Right ventricle myocardium superior (tissue), 1 donor: ENCODE data around the gene KIAA1328. TPM values are rescaled to one million over a fixed set of nuclear protein-coding genes. Genes with fewer than 3 reads are reported as not detected.
"Not testable (repeated sequence)": the region's sequence is repeated elsewhere in the genome, so short reads cannot be mapped to it uniquely, and the experiment has no call there.

Source experiments
- ATAC-seq: fragments of 200-7000 bp; cut with Tn5 transposase; one replicate; pipeline ENCODE4 v1.9.1; 2020; ENCODE audit warnings: mild to moderate bottlenecking; ENCODE audit not compliant: poor library complexity
- DNase-seq: peaks from one replicate; pipeline ENCODE4 v3.0.0-alpha.2; 2020
- intact Hi-C: fragments of 100-400 bp; cut with DNase I; formaldehyde crosslinking; loops from one replicate; pipeline ENCODE4 v1.11.2; 2022
- long read RNA-seq: library from polyadenylated mRNA; unstranded; transcript quantifications from one replicate; pipeline ENCODE4 v2.0.0, GENCODE V29; 2021
- total RNA-seq: library from RNA; stranded (reverse); fragmentation: NEBNext Ultra II Directional; extraction: Animal tissue kit (Norgen Biotek cat#: 25700); gene quantifications from one replicate; pipeline ENCODE4 v1.2.1, GENCODE V29; 2021
- donor health status: DM: no; HTN: yes; CAD: no; lungs with severe emphysema.

The KIAA1328 gene
- 3.6 TPM for total RNA-seq
- long read RNA-seq, full-length matches to known transcripts: 1 of 2 reads
- long read RNA-seq, partial matches to known transcripts: 0 of 2 reads
- long read RNA-seq, other reads (novel, unspliced or antisense): 1 of 2 reads

- peak; percentile 99 for ATAC-seq
- intact Hi-C loops: no loop called here
- DNase-seq: peak; percentile 92
Measured at GRCh38 chr18:36828630-36829361, at the start of gene KIAA1328, which contains the start of gene TPGS2. KIAA1328 (plus strand) TSS chr18:36829127; CDS start chr18:36829139, 12 bp downstream. TPGS2 (minus strand) TSS chr18:36829002; CDS start chr18:36828767, 235 bp downstream.

- ATAC-seq (no peak), DNase-seq (no peak)
- intact Hi-C loops: no loop called here
Measured at GRCh38 chr18:36780748-36781147, 48.2 kb upstream of the KIAA1328 start.

- DNase-seq (no peak), ATAC-seq (no peak)
- intact Hi-C loops: no loop called here
Measured at GRCh38 chr18:36782710-36783109, 46.2 kb upstream of the KIAA1328 start.

DNA sequence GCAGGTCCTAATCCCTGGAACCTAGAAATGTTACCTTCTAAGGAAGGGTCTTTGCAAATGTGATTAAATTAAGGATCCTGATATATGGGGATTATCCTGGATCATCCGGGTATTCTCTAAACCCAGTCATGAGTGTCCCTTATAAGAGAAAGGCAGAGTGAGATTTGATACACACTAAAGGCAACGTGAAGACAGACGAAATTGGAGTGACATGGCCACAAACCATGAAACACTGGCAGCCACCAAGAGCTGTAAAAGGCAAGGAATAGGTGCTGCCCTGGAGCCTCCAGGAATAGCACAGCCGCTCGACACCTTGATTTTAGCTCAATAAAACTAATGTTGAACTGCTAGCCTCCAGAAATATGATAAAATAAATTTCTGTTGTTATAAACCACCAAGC lies 45.1 kb upstream of the KIAA1328 start:
- intact Hi-C loops: no loop called here
- no peak for ATAC-seq

DNA sequence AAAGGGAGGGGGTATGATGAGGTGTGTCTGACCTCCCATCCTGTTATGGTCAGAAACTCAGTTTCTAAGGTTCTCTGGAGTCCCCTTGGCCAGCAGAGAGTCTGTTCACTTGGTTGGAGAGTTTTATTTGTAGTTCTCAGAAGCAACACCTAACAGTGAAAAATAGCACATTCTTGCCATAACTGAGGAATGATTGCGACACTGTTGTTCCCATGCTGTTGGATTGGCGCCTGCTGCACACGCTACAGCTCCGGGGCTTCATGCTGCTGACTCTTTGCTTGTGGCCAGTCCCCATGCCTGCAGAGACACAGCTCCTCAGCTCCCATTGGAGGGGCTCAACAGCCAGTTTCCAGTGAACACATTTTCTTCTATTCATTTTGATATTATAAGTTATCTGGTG lies 42.2 kb upstream of the KIAA1328 start:
- intact Hi-C loops: no loop called here
- ATAC-seq: peak; percentile 89
- DNase-seq: peak; percentile 80

More for the DNA sequence above, 45.1 kb upstream of the KIAA1328 start:
- DNase-seq: no peak

DNA sequence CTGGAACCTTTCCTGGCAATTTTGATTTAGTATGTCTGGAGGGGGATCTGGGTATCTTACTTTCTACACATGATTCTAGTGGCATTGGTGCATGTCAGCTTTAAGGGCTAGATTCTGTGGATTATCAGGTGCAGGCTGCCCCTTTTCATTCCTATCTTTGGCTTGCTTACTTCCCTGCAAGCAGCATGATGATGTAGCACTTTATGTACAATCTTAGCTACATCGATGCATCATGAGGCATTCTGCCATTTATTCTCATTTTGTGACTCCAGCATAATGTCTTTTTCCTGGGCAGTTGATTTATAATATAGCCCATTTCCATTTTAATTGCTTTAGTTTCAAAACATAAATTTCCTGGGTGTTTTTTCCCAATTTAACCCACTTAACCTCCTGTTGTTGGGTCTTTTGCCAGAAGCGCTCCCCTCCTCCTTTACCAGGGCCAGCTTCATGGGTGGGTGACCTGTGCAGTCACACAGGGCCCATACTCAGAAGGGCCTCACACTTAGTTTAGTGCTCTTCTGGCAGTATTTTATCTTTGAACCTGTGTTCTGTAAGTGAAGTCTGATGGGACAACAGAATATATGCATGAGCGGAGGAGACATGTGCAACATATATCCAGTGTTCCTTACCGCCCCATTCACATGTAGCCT lies 36.2 kb upstream of the KIAA1328 start:
- ATAC-seq (no peak), DNase-seq (no peak)
- intact Hi-C loops: no loop called here

DNA sequence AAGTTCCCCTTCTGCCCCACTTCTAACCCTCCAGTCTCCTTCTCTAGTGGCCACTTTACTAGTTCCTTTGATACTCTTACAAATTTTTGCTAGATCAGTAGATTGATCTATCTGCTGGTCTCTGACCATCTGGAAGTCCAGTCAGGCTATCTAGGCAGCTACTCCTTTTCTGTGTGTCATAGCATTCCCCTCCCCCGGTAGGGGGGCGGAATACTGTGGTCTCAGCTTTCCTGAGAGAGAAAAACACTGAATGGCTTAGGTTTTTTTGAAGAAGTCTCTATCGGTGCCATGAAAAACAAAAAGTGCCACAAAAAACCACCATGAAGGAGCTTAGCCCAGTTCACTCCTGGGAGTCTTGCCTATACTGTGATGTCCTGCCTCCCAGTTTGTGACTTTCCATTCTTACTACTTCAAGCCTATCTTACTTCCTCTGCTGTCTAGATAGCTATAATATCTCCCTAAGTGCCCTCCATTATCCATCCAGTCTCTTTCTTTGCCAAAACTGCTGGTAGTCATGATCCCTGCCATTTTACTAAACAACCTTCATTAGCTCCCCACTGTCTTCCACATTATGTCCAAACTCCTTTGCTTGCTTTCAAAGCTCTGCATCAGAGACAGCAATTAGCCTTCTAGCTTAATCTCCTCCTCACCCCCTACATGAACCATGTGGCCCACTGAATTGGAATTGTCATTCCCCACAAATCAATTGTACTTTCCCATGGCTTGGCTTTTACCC lies 30.0 kb upstream of the KIAA1328 start:
- no peak for ATAC-seq
- no peak for DNase-seq
- intact Hi-C loops: no loop called here

GRCh38 chr18:36805105-36805504 lies 23.8 kb upstream of the KIAA1328 start:
- intact Hi-C loops: loop anchor here (10.0 kb wide), 1 partner anchor 120 kb away; no protein-coding TSS in a partner anchor
- ATAC-seq (no peak), DNase-seq (no peak)

DNA sequence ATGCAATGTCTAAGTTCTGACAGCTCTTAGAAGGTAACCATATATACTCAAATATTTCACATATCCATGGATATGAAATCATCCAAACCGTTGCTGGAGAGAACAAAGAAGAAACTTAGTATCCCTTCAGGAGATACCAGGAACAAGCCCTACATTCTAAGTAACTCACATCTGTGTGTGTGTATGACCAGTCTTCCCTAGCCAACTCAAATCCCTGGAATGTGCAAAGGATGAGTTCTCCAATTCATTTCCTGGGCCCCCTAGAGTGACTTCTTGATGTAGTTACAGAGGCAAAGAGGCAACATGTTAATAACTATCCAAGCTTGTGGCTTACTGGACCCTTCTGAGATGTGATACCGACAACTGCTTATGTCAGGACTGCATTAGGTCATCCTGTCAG lies 20.2 kb upstream of the KIAA1328 start:
- ATAC-seq (no peak), DNase-seq (no peak)
- intact Hi-C loops: loop anchor here (10.0 kb wide), 1 partner anchor 124 kb away; no protein-coding TSS in a partner anchor

DNA sequence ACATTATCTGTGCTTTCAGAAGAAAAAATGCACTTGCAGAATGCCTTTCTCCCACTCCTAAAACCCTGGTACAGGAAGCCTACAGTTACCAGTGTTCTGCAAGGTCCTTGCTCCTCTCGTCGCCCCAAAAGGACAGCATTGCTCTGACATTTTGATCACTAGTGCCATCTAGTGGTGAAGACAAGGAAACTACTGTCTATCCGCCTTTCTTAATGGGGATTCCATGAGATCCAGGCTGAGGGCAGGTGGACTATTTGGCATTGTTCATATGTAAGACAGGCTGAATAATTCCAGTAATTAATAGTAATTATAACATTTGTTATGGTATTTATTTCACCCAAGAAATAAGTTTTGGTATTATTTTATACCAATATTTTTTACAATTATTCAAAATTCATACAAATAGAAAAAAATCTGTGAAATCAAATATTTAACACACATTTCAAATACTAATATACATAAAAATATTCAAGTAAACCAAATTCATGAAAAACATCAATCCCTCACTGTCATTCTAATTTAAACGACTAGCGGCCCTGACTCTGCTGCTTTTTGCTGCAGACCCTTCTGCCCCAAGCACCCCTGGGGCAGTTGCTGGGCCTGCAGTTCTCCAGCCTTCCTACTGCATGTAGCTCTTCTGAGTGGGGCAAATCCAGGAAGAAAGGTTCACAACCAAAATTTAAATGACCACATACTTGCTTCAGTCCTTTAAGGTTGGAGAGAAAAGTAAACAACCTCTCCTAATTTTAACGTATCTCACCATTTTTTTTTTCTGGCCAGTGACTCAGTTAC lies 19.1 kb upstream of the KIAA1328 start:
- ATAC-seq (peak; percentile 84), DNase-seq (no peak)

GRCh38 chr18:36811430-36811829 lies 17.5 kb upstream of the KIAA1328 start:
- ATAC-seq (peak; percentile 24), DNase-seq (no peak)
- intact Hi-C loops: no loop called here

More for the DNA sequence above, 19.1 kb upstream of the KIAA1328 start:
- intact Hi-C loops: loop anchor here (10.0 kb wide), 1 partner anchor 125 kb away; no protein-coding TSS in a partner anchor

- intact Hi-C loops: no loop called here
- DNase-seq: no peak
- no peak for ATAC-seq
Measured at GRCh38 chr18:36811955-36812354, 17.0 kb upstream of the KIAA1328 start.

- intact Hi-C loops: no loop called here
- ATAC-seq (peak; percentile 29), DNase-seq (no peak)
Measured at GRCh38 chr18:36812678-36813077, 16.2 kb upstream of the KIAA1328 start.

DNA sequence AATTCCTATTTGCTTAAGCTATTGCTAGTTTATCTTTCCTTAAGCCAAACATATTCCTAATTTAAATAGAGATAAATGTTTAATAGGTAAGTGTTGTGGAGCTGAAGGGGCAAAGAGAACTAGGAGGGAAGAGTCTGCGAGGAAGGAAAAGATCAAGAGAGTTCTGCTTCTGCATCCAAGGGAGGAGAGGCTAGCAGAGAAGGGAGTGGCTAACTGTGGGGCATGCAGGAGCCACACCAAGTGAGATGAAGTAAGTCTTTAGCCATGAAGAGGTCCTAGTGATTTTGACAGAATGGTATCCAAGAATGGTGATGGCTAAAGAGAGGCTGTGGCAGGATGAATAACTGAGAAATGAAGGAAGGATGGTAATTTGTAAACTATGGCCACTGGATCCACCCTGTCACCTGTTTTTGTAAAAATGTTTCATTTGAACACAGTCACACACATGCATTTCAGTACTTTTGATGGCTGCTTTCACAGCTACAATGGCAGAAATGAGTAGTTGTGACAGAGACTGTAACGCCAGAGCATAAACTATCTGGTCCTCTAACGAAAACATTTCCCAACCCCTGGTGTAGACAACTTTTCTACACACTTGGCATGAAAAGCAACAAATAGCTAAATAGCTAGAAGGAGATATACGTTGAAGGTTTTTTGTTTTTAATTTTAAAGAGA lies 15.7 kb upstream of the KIAA1328 start:
- intact Hi-C loops: no loop called here
- no peak for ATAC-seq
- no peak for DNase-seq

- ATAC-seq: no peak
- intact Hi-C loops: no loop called here
- DNase-seq: no peak
Measured at GRCh38 chr18:36813824-36814223, 15.1 kb upstream of the KIAA1328 start.

GRCh38 chr18:36814994-36815393 lies 13.9 kb upstream of the KIAA1328 start:
- intact Hi-C loops: no loop called here
- ATAC-seq: peak; percentile 55
- no peak for DNase-seq

- intact Hi-C loops, DNase-seq, ATAC-seq: not testable (repeated sequence)
Measured at GRCh38 chr18:36816096-36816495, 12.8 kb upstream of the KIAA1328 start.

DNA sequence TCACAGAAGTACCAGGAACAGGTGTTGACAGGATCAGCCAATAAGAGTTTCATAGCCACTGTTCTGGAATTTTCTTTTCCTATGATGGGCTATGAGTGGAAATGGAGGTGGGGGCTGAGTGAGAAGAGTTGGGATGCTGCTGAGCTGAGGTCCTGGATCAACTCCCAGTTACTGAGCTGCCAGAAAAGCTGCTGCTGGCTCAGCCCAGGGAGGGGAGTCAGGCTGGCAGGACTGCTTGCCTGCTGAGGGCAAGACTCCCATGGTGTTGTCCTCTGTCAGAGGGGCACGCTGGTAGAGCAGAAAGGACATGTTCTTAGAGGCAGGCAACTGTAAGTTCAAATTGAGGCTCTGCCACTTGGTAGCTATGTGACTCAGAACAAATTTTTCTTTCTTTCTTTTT lies 11.9 kb upstream of the KIAA1328 start:
- intact Hi-C loops: no loop called here
- DNase-seq: no peak
- ATAC-seq: peak; percentile 34
